Right atrium auricular region (tissue), 2 donors: ENCODE results near the gene UCP3. TPM values are rescaled to one million over a fixed set of nuclear protein-coding genes. Genes with fewer than 3 reads are reported as not detected.

Experiments used
- DNase-seq: peaks from one replicate; pipeline ENCODE4 v3.0.0-alpha.2; 2019; ENCODE audit warnings: low spot score
- H3K27ac ChIP-seq, 2 donors: fragments of 200-600 bp; sonication (generic); 1 replicate in 1 of 2; 2 replicates in 1 of 2; pipeline ENCODE4 v1.5.1; 2016 to 2019
- H3K27me3 ChIP-seq, 2 donors: fragments of 200-600 bp; sonication (generic); one replicate each; pipeline versions ENCODE4 v1.5.1 to v1.6.0; 2017 to 2019
- H3K36me3 ChIP-seq: fragments of 200-600 bp; sonication (generic); one replicate; pipeline ENCODE4 v1.5.1; 2016
- H3K4me1 ChIP-seq, 2 donors: fragments of 200-600 bp; sonication (generic); one replicate each; pipeline versions ENCODE4 v1.5.1 to v1.6.0; 2017 to 2019
- H3K4me3 ChIP-seq, 2 donors: fragments of 200-600 bp; sonication (generic); 1 replicate in 1 of 2; 2 replicates in 1 of 2; pipeline ENCODE4 v1.5.1; 2017 to 2019; ENCODE audit warnings: mild to moderate bottlenecking in 1 of 2, moderate library complexity in 1 of 2
- H3K9me3 ChIP-seq, 2 donors: fragments of 200-600 bp; sonication (generic); one replicate each; pipeline ENCODE4 v1.5.1; 2019
- total RNA-seq, 2 donors: library from RNA; depleted of rRNA; stranded (reverse); fragments of >200 nt; gene quantifications; one replicate each; pipeline ENCODE4 v1.1.0, GENCODE V29; 2016
- TF ChIP-seq, protein P1 (sequence below), 2 donors: fragments of 200-600 bp; sonication (generic); IDR thresholded peaks; one replicate each; pipeline ENCODE4 v1.5.1; 2019; ENCODE audit warnings: antibody characterized with exemption in 2 of 2

UCP3 gene
- total RNA-seq, 2 donors from 2014 or later: 0.37 to 1.1 TPM

DNA sequence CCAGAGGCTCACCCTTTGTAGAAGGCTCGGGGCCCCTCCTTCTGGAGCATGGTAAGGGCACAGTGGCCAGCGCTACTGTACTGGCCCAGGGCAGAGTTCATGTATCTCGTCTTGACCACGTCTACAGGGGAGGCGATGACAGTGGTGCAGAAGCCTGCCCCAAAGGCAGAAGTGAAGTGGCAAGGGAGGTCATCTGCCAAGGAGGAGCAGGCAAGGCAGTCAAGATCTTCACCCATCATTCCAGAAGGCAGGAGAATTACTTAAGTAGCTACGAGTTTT lies 33.5 kb downstream of the UCP3 start:
- TF ChIP-seq, protein P1, sequence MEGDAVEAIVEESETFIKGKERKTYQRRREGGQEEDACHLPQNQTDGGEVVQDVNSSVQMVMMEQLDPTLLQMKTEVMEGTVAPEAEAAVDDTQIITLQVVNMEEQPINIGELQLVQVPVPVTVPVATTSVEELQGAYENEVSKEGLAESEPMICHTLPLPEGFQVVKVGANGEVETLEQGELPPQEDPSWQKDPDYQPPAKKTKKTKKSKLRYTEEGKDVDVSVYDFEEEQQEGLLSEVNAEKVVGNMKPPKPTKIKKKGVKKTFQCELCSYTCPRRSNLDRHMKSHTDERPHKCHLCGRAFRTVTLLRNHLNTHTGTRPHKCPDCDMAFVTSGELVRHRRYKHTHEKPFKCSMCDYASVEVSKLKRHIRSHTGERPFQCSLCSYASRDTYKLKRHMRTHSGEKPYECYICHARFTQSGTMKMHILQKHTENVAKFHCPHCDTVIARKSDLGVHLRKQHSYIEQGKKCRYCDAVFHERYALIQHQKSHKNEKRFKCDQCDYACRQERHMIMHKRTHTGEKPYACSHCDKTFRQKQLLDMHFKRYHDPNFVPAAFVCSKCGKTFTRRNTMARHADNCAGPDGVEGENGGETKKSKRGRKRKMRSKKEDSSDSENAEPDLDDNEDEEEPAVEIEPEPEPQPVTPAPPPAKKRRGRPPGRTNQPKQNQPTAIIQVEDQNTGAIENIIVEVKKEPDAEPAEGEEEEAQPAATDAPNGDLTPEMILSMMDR (IDR thresholded peaks at IDR 0.05): no peak
- DNase-seq: no peak
- Histone ChIP-seq H3K27ac (no peak overlapping the region), H3K27me3 (no peaks in the 10 kb centered on the region), H3K4me3 (no peak overlapping the region), H3K36me3 (peaks cover 9% of the 10 kb centered on the region), H3K9me3 (no peaks in the 10 kb centered on the region), H3K4me1 (no peaks in the 10 kb centered on the region)

DNA sequence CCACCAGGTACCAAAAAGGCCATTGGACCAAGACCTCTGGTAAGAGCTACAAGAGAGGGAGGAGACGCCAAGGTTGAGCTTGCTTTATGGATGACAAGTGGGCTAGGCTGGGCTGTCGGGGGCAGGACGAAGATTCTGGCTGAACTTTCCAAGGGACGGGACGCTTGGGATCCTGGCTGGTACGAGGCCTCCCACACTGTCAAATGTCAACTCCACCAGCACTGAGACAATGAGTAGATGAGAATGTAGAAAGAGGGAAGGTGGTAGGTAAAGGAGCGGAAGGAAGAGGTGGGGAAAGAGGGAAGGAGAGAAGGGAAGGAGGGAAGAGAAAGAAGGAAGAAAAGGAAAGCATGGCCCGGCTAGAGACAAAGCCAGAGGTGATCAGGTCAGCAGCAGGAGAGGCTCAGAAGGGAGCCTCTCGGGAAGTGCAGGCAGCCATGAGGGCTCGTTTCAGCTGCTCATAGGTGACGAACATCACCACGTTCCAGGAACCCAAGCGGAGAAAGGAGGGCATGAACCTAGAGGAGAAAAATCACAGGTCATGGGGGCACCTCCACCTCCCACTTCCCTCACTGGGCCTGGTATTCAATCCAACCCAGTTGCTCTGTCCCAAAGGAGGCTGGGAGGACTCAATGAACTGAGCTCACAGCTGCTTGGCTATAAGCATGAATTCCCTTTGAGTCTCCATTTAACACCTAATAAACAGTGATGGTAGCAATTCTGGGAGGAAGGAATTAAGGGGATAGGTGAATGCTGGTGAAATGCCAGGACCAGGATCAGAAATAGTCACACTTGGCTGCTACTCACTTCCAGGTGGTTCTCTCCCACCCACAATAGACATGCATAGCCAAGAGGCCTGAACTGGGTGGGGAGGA lies 34.0 kb downstream of the UCP3 start:
- DNase-seq: no peak
- Histone ChIP-seq H3K27me3 (no peaks in the 10 kb centered on the region), H3K9me3 (no peaks in the 10 kb centered on the region), H3K36me3 (peaks cover 9% of the 10 kb centered on the region), H3K27ac (no peak overlapping the region), H3K4me3 (no peak overlapping the region), H3K4me1 (no peaks in the 10 kb centered on the region)
- TF ChIP-seq, protein P1 (IDR thresholded peaks at IDR 0.05): no peak

DNA sequence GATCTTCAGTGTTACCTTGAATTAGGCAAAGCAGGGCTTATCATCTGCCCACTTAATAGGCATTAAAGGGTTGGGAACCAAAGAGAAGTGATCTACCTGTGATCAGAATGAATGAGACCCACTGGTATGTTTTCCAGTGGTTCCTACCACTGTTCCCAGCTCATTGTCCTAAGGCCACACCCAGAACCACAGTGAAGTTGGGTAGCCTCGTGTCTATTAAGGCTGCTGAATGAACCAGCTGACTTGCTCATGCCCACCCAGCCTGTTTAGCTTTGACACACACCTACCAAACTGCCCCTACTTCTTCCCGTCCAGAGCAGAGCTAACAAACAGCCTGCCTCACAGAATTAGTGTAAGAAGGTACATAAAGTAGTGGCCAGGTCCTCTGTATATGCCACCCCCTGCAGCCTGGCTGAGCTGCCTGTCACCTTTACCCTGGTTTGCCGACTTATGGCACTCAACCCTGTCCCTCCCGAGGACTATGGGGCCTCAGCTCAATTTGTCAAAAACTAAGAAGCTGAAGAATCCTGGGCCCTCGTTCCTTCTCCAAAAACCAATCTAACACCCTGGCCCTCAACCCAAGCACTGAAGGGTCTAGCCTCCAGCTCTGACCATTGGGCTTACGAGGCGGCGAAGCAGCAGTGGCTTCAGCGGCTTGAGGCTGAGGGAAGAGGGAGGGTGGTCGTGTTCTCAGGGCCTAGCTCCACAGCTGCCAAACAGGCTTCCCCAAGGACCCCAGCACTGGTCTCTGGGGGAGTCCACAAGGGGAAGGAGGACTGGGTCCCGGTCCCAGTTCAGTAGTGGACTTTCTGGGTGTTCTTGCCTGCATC lies 36.0 kb downstream of the UCP3 start:
- peak overlapping the region in 1 of 2 donors; percentile 35 for H3K27ac ChIP-seq
- TF ChIP-seq, protein P1 (IDR thresholded peaks at IDR 0.05): no peak
- no peaks in the 10 kb centered on the region for H3K9me3 ChIP-seq
- no peak for DNase-seq
- no peaks in the 10 kb centered on the region for H3K4me1 ChIP-seq
- no peaks in the 10 kb centered on the region for H3K27me3 ChIP-seq
- H3K4me3 ChIP-seq: no peak overlapping the region
- H3K36me3 ChIP-seq: peaks cover 9% of the 10 kb centered on the region

DNA sequence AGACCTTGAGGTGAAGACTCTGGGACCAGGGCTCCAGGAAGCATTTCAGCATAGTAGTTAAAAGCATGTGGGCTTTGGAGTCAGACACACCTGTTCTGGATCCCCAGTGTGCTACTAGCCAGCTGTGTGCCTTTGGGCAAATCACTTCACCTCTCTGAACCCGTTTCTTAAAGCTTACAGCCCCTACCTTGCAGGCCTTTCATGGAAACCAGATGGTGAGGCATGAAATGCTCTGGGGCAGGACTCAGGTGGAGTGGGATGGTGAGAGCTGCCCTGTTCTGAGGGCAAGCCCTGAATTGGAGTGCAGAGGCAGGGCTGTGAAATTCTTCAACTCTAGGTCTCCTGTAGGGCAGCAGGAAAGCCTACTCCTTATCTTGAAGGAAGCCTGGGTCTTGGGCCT lies 36.7 kb downstream of the UCP3 start:
- H3K36me3 ChIP-seq: peaks cover 4% of the 10 kb centered on the region
- H3K27ac ChIP-seq: no peak overlapping the region
- no peaks in the 10 kb centered on the region for H3K27me3 ChIP-seq
- no peaks in the 10 kb centered on the region for H3K9me3 ChIP-seq
- TF ChIP-seq, protein P1 (IDR thresholded peaks at IDR 0.05): no peak
- H3K4me1 ChIP-seq: no peaks in the 10 kb centered on the region
- DNase-seq: no peak
- no peak overlapping the region for H3K4me3 ChIP-seq

DNA sequence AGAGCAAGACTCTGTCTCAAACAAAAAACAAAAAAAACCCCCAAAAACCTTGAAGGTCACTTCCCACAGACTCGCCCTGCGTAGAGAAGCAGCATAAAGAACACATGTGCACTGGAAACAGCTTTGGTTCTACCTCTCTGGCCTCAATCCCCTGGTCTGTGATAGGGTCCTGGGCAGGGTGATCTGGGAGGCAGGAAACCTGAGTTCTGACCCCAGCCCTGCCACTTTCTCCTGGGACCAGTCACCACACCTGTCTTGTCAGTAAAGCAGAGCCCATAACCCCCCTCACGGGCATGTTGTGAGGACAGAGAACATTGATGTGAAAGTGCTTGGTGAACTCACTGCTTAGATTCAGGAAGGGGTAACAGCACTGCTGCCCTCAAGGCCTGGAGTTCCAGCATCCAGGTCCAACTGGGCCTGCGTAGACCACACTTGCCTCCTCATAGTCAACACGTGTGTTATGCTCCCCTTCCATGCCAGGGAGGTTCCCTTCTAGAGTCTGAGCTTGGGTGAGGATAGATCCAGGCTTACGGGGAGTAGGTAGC lies 37.6 kb downstream of the UCP3 start:
- Histone ChIP-seq H3K27me3 (no peaks in the 10 kb centered on the region), H3K36me3 (no peaks in the 10 kb centered on the region), H3K27ac (no peak overlapping the region), H3K4me3 (no peak overlapping the region), H3K4me1 (no peaks in the 10 kb centered on the region), H3K9me3 (no peaks in the 10 kb centered on the region)
- TF ChIP-seq, protein P1 (IDR thresholded peaks at IDR 0.05): no peak
- DNase-seq: no peak
